ENCODE results near the gene PHC2. TPM values are rescaled to one million over a fixed set of nuclear protein-coding genes. Genes with fewer than 3 reads are reported as not detected.
"Not testable (repeated sequence)": the region's sequence is repeated elsewhere in the genome, so short reads cannot be mapped to it uniquely, and the experiment has no call there.

PHC2 gene
- total RNA-seq, 1 donor from 2014 or later = 144 TPM

DNA sequence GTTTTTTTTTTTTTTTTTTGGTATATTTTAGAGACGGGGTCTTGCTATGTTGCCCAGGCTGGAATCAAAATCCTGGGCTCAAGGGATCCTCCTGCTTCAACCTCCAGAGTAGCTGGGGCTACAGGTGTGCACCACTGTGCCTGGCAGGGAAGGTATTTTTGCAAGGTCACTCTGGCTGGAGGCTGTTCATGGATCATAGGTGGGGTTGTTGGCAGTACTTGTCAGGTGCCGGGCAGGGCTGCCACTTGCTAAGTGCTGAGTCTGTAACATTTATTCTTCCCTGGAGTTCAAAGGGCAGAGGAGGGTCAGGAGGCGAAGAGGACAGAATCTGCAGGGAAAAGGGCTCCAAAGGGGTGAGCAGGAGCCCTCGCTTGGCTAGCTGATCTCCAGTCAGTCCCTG, 134.1 kb downstream of the PHC2 start:
- no peak for DNase-seq (ENCODE audit: extremely low read depth, low read depth, low spot score)

DNA sequence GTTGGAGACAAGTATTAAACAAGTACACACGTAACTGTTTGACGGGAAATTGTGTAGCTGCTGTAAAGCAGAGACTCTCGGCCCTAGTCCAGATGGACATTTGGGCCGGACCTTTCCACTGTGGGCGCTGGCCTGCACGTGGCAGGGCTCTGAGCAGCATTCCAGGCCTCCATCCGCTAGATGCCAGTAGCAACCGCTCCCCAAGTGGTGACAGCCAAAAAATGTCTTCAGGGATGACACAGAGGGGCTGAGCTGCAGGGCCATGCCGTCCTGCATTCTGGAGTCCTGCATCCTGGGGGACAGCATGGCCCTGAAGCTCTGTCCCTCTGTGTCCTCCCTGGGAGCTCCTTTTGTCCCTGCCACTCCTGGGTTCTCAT, 134.8 kb downstream of the PHC2 start:
- no peak for DNase-seq (ENCODE audit: extremely low read depth, low read depth, low spot score)

DNA sequence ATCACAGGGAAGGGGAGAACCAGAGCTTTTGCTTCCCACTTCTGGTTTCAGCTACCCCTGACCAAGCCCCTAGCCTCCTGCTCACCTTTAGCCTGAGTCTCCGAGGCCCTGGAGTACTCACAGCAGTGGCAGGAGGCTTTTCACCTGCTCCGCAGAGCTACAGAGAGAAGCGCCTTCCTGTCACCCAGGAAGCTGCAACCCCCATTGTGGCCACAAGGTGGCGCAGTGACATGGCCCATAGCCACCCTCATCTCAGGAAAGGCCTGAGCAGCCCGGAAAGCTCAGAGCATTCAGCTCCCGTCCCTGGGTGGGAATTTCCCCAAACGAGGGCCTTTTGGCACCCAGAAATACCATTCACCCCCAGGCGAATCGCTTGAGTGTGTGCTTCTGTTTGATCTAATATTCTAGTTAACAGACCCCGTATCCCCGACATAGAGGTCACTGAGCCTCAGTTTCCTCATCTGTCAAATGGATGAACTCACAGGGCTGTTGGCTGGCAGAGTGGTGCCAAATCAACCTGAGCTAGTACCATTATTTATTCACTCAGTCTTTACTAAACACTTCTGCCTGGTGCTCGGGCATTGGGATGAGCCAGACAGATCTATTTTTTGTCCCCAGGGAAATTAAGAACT, 135.3 kb downstream of the PHC2 start:
- peak; percentile 9 for DNase-seq (ENCODE audit: extremely low read depth, low read depth, low spot score)

DNA sequence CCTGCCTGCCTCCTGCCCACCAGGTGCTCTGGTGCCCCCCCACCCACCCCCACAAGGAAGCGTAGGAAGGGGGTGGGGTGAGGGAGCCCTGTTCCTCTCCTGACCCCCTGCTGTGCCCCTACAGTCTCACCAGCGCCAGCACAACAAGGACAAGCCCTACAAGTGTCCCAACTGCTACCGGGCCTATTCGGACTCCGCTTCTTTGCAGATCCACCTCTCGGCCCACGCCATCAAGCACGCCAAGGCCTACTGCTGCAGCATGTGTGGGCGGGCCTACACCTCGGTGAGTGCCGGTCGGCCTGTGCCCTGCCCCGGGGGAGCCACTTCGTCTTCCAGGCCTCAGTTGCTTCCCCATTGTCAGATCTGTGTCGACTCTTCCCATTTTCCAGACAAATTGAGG, 135.9 kb downstream of the PHC2 start:
- DNase-seq (ENCODE audit: extremely low read depth, low read depth, low spot score) = no peak

DNA sequence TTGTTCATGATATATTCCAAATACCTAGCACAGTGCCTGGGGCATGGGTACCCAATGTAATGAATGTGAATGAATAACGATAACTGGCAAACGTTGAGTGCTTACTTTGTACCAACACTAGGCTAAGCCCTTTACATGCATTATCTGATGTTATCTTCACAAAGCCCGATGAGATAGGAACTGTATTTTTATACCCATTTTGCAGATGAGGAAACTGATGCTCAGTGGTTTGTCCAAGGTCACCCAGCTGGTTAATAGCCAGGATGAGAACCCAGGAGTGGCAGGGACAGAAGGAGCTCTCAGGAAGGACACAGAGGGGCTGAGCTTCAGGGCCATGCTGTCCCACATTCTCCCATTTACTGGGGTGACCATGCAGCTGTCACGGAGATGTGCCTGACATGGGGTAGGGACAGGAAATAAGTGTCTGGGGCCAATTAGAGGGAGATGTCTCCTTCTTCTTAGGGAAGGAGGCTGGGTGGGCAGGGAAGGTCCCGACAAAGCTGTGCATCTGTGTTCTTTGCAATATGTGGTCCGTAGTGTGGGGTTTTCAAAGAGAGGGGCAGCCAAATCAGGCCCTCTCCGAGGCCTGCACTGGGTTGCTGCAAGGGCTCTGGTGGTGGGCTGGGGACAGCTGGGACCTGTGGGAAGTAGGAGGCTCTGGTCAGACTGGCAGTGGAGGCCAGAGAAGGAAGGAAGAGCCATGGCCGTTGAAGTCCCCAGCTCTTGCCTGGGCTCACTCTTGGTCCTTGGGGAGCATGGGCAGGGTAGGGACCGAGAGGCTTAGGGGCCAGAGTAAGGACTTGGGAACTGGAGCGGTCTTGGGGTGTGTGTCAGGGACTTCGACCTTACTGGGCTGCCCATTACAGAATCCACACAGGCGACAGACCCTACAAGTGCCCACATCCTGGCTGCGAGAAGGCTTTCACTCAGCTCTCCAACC, 136.6 kb downstream of the PHC2 start:
- DNase-seq (ENCODE audit: extremely low read depth, low read depth, low spot score) = no peak

DNA sequence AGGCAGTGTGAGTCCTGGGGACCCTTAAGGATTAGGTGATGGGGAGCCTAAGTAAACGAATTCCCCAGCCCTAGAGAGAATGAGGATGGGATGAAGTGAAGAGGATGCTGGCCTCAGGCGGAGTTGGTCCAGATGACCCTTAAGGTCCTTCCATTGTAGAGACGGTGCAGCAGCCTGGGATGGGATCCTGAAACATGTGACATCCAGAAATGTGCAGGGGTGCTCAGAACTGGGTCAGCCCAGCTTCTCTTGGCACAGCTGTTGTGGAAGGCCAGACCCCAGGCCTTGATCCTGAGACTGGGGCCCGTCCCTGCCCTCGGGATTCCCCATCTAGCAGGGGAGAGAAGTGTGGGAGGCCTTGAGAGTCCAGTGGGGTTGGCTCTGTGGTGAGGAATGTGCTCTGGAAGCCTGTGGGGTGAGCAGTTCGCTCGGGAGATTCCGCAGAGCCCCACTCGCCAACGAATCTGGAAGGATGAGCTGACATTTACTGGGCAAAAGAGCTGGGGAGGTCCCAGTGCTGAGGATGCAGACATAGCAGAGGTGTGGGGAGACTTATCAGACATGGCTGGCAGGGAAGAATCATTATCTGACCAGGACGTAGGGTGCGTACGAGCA, 138.1 kb downstream of the PHC2 start:
- DNase-seq (ENCODE audit: extremely low read depth, low read depth, low spot score) = no peak

DNA sequence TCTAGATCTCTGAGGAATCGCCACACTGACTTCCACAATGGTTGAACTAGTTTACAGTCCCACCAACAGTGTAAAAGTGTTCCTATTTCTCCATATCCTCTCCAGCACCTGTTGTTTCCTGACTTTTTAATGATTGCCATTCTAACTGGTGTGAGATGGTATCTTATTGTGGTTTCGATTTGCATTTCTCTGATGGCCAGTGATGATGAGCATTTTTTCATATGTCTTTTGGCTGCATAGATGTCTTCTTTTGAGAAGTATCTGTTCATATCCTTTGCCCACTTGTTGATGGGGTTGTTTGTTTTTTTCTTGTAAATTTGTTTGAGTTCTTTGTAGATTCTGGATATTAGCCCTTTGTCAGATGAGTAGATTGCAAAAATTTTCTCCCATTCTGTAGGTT, 140.3 kb downstream of the PHC2 start:
- DNase-seq (ENCODE audit: extremely low read depth, low read depth, low spot score) = not testable (repeated sequence)

DNA sequence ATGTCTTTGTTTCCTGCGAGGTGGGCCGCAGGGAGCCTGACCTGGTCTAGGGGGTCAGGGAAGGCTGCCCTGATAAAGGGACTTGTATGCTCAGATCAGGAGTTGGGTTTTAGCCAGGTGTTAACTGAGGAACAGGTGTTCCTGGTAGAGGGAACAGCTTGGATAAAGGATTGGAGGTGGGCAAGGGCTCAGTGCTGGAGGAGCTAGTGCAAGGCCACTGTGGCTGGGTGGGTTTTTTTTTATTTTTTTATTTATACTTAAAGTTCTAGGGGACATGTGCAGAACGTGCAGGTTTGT, 141.1 kb downstream of the PHC2 start:
- no peak for DNase-seq (ENCODE audit: extremely low read depth, low read depth, low spot score)

DNA sequence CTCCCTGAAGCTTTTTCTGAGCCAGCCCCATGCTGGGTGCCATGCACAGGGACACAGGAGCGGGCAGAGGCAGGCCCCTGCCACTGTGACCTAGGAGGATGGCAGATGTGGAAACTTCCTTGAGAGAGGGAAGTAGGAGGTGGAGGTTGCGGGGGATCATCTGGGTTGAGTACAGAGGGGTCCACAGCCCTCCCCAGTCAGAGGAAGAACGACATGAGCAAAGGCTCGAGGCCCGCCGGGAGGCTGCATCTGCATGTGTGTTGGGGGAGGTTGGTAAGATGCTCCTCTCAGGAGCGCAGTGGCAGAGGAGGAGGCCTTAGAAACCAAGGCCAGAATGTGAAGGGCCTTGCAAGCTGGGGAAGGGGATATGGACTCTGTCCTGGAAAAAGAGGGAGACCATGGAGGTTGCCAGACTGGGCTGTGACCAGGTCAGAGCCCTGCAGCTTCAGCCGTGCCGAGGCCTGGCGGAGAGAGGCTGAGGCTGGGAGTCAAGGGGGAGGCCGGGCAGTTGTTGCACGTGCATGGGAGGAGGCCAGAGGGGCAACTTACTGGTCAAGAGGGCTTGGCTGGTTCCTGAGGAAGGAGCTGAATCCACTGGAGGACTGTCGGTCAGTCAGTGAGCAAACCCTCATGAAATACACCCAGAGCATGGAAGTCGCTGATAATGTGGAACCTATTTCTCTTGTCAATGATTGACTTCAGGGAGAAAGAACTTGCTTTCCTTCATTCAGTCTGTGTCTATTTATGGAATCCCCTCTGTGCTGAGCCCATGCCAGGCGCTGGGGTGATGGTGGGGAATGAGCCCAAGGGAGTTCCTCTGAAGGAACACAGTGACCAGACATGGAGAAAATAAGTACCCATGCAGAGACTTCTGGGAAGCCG, 141.7 kb downstream of the PHC2 start:
- DNase-seq (ENCODE audit: extremely low read depth, low read depth, low spot score) = no peak

DNA sequence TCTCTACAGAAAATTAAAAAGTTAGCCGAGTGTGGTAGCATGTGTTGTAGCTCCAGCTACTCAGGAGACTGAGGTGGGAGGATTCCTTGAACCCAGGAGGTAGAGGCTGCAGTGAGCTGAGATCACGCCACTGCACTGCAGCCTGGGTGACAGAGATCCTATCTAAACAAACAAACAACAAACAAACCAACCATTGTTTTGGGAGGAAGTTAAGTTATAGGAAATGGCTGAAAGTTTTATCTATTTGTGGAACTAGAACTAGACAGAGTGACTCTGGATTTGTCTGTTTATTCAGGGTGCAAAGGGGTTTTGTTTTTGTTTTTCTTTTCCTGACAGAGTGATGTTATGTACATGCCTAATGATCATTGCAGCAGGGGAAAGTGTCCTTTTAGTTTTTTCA, 143.6 kb downstream of the PHC2 start:
- no peak for DNase-seq (ENCODE audit: extremely low read depth, low read depth, low spot score)

DNA sequence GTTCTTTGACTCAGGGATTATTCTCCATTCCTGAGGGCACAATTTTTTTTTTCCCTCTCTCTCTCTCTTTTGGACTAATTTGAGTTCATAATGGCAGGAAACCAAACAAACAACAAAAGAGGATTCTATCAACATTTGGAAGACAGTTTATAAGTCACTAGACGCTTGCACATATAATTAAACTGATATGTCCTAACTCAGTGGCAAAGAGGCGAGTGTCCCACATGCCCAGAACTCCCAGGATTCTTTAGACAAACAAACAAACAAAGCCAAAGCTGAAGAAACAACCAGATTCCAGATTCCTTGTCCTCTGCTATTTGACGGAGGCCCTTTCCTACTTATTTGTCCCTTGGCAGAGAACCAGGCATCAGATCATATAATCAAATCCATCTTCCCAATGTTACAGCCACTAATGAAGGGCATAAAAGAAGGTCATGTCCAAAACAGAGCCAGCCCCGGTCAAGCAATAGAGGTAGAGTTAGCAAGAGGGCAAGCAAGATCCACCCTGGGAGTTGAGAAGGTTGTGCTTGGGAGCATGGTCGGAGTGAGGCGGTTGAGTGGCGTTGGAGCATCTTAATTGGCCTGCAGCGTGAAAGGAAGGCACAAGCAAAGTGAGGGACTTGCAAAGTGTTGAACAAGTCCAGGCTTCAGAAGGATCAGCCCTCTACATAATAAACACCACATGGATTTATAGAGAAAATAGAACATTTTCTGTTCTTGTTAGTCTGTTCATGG, 144.3 kb downstream of the PHC2 start:
- no peak for DNase-seq (ENCODE audit: extremely low read depth, low read depth, low spot score)

DNA sequence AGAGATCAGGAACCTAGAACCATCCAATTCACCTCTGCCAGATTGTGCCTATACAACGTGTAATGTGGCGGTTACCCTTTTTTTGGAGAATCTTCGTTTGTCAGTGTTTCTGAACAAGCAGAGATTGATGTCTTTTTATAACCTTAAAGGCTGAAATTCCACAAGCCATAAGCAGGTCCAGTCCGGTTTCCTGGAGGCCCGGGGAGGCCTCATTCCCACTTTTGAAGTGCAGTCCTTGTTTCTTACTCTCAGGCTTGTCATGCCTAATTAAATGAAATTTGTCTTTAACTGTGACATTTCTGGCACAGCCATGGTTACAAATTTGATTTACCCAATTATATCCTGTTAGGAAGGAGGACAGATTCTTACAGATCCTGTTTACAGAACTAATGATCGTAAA, 146.8 kb downstream of the PHC2 start:
- DNase-seq (ENCODE audit: extremely low read depth, low read depth, low spot score) = no peak

DNA sequence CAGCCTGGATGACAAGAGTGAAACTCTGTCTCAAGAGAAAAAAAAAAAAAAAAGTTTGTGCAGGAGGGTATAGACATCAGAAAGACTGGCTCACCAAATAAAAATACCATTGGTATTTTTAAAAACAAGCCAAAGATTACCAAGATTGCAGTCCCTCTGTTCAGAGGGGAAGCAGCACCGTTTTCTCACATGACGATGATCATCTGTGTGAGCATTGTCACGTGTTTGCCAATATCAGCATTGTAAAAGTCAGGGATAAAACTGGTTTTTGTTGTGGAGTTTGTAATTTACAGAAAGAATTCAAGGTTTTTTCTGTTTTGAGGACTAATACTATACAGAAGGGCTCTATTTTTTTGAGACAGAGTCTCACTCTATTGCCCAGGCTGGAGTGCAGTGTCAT, 148.1 kb downstream of the PHC2 start:
- no peak for DNase-seq (ENCODE audit: extremely low read depth, low read depth, low spot score)

DNA sequence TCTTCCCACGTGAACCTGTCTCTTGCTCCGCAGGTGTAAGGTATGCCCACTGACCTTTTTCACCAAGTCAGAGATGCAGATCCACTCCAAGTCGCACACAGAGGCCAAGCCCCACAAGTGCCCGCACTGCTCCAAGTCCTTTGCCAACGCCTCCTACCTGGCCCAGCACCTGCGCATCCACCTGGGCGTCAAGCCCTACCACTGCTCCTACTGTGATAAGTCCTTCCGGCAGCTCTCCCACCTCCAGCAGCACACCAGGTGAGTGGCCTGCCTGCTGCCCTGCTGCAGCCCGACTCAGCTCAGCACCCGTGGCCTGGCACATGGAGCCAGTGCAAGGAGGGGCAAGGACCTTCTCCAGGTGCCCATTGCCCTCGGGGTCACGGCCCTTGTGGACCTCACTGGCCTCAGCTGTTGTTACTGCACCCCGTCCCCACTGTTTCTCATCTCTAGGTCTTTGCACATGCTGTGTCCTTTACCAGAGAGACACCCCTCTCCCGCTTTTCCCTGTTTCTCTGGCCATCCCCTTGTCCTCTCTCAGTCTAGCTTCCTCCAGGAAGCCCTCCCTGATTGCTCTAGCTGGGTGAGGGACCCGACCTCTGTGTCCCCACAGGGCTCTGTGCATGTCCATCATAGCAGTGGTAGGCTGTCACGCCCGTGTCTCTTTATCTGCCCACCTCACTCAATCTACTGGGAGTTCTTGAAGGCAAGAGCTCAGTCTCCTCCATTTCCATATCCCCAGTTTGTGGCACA, 149.2 kb downstream of the PHC2 start:
- no peak for DNase-seq (ENCODE audit: extremely low read depth, low read depth, low spot score)

DNA sequence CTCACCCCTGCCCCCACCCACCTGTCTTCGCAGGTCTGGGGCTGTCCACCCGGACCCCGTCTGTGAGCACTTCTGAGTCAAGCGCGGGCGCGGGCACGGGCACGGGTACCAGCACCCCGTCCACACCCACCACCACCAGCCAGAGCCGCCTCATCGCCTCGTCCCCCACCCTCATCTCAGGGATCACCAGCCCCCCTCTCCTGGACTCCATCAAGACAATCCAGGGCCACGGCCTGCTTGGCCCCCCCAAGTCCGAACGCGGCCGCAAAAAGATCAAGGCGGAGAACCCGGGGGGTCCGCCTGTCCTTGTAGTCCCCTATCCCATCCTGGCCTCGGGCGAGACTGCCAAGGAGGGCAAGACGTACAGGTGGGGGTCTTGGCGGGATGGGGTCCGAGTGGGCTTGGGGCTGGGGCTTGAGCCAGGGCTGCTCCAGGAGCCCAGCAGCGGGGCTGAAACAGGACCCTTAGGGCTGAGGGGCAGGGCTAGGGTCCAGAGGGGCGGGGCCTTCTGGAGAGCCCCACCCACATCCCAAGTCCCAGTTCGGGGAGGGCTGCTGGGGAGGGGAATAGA, 150.7 kb downstream of the PHC2 start:
- no peak for DNase-seq (ENCODE audit: extremely low read depth, low read depth, low spot score)

DNA sequence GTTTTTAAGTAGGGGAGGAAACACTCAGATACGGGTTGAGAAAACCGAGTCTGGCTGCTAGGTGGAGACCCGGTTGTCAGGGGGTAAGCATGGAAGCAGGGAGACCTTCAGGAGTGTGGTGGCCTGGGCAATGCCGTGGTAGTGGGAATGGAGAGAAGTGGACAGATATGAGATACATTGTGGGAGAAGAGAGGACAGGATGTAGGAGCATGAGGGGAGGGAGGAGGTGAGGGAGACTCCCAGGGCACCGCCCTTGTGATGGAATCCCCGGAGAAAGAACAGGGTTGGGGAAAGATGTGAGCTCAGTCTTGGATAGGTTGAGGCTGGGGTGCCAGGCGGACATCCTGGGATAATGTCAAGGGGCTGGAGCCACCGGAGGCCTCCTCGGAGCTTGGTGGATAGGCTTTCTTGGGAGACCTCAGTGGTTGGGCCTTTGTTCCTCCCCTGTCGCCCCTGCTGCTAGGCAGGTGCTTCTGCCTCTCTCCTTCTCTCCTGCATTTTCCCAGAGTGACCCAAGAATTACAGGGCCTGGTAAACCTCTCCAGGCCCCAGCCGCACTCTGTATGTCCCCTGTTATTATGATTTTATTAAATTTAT, 153.3 kb downstream of the PHC2 start:
- no peak for DNase-seq (ENCODE audit: extremely low read depth, low read depth, low spot score)

DNA sequence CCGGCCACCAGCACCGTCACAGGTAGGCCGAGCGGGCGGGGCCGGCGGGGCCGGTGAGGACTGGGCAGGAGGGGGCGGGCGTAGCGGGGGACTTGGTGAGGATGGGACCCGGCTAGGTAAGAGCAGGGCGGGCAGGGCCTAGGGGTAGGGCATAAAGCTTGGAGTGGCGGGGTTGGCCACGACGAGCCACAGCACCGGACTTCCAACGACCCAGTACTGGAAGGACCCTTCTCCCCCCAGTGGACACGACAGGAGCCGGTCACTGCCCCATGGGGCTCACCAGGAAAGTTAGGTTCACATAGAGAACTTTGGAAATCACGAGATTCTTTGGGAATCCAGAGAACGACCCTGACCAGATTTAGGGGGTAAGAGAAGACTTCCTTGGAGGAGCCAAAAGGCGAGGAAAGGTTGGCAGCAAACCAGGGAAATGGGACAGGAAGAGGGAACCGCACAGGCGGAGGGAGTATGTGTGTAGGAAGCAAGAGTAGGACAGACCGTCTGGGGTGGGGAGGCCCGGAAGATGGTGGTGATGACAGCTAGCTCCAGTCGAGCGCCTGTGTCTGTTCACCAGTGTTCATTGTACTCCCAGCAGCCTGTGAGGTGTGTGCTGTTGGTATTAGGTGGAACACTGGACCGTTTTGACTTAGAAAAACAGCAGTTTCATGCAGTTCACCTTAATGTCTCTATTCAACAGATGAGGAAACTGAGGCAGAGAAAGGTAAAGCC, 154.2 kb downstream of the PHC2 start:
- DNase-seq (ENCODE audit: extremely low read depth, low read depth, low spot score) = no peak

Measured in glomerular endothelial cell (primary cell).